ENCODE results near the gene TMEM185B. TPM values are rescaled to one million over a fixed set of nuclear protein-coding genes. Genes with fewer than 3 reads are reported as not detected.
"Not testable (repeated sequence)": the region's sequence is repeated elsewhere in the genome, so short reads cannot be mapped to it uniquely, and the experiment has no call there.

Gene TMEM185B
- polyA plus RNA-seq, 5 donors, result 22.4 to 25.3 (median 23.6) TPM

DNA sequence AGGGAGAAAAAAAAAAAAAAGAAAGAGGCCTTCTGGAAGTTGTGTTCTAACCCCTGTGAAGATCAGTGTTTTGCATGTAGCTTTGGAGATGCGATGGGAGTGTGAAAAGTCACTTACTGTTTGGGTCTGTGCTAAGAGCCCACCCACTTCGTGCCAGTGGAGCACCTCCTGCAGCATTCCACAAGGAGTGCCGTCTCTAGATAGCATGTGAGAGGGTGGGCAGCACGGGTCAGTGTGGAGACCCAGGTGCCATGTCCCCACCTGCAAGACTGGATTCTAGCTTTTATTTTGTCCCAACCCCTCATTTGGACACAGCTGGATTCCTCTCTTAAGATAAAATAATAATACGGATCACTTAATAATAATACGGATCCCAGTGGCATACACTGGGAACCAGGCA is 12.5 kb upstream of the TMEM185B start:
- DNase-seq, result no peak

DNA sequence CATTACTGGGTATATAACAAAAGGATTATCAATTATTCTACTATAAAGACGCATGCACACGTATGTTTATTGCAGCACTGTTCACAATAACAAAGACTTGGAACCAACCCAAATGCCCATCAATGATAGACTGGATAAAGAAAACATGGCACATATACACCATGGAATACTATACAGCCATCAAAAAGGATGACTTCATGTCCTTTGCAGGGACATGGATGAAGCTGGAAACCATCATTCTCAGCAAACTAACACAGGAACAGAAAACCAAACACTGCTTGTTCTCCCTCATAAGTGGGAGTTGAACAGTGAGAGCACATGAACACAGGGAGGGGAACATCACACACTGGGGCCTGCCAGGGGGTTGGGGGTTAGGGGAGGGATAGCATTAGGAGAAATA is 12.0 kb upstream of the TMEM185B start:
- DNase-seq, result not testable (repeated sequence)

DNA sequence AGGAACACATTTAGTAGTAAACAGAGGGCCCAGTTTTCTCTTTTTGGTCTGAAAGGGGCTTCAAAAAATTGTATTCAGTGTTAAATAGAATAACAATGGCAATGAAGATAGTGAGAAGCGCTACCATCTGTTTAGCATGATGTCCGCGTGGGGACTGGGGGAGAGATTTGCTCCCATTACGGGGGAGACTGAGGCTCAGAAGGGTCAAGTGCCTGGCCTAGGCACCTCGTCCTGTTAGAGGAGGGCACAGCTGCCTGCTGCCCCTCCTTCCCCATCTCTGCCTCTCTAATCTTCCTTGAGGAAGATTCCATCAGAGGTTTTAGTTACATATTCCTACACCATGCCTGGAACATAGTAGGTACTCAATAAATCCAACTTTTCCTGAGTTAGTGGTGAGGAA is 10.1 kb upstream of the TMEM185B start:
- no peak for DNase-seq

DNA sequence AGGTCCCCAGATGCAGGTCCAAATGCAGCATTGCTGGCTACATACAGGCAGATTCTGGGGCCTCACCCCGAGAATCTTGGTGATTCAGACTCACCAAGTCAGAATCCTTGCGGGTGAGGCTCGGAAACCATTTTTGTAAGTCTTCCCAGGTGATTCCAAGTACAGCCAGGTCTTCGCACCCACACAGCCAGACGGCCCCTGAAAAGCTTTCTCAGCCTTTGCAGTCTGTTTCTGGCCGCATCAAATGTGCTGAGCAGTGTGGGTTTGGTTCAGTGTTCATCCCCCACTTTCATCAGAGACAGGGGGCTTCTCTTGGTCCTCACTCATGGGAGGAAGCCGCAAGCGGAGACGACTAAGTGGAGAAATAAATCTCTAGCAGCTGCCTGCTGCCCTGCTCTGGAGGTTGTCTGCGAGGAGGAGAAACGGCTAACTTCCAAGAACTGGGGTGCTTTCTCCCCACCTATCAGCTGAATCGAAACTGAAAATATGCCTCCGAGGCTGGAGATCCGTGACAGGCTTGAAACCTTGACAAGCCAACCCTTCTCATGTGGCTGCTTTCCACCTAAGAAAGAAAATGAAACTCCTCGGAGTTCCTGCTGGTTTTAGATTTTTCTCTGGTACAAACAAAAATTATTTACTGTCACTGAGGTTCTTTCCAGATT is 8.9 kb upstream of the TMEM185B start:
- DNase-seq, result no peak

DNA sequence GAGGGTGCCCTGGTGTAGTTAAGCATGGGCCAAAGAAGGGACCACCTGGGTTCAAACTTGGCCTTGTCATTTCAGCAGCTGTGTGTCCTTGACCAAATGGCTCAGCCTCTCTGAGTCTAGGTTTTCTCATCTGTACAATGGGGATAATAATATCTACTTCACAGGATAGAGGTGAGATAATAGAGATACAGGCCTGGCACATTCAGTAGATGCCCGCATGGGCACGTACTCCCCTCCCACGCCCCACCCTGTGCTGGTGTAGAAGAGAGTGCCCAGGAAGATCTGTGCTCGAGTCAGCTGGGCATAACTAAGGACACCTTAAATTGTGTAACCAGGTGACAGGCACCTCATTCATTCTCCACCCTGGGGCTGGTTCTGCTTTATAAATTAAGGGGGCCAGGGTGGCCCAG is 8.4 kb upstream of the TMEM185B start:
- no peak for DNase-seq

DNA sequence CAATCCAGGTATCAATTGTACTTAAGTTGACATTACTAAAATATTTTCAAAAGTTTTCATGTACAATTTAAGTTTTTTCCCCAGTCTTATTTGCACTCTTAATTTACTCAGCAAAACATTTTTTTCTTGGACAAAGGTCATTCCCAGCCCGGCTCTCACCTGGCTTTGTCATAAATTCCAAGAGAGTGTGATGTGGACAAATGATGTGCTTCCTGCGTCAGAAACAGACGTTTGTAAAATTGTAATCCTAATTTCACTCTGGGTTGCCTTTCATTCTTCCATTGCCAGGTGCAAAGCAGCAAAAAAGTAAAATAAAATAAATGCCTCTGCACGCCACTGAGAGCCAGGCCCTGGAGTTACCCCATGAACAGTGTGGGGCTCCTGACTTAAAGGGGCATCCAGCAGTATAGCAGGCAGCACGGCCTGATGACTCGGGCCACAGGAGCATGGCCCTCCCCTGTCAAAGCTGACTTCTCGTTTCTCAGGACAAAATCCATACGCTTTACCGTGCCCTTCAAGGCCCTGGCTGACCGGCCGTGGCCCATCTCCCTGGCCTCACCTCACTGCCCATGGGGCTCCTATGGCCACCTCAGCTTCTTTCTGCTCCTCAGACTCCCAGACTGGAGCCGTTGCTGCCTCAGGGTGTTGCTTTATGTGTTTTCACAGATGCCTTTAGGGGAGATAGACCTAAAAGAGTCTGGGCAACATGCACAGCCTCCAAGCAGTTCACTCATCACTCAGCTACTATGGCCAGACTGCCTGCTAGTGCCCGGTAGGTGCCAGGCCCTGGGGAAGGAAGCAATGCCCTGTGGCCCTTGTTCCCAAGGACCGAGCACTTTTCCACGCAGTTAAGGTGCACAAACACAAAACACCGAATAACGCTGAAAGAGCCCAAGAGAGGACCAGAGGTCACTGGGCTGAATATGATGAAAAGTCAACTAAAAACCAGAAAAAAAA is 7.6 kb upstream of the TMEM185B start:
- no peak for DNase-seq

DNA sequence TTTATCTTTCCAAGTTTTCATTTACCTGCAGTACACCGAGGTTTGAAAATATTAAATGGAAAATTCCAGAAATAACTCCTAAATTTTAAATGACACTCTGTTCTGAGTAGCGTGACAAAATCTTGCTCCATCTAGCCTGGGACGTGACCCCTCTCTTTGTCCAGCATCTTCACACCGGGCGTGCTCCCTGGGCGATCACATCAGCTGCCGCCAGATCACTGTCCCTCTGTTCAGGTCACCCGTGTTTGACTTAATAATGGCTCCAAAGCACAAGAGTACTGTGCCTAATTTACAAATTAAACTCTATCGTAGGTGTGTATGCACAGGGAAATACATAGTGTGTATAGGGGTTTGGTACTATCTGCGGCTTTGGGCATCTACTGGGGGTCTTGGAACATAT is 6.1 kb upstream of the TMEM185B start:
- no peak for DNase-seq

- no peak for DNase-seq
These were observed 5.3 kb upstream of the TMEM185B start for GRCh38 chr2:120228503-120228902.

GRCh38 chr2:120227111-120227991 is 4.2 kb upstream of the TMEM185B start:
- no peak for DNase-seq

DNA sequence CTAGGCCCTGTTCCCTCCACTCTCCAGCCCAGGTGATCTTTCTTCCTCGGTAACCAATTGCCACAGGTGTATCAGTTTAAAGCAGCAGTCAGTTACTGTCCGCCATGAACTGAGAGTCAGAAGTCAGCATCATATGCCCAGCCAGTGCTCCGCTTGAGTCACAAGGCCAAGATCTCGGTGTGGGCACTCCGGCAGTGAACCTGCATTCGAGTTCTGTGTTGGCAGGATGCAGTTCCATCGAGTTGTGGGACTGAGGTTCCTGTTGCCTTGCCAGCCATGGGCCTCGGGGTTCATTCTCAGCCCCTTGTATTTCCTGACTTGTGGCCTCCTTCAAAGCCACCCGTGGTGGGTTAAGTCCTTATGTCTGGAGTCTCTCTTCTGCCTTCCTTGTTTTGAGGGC is 3.1 kb upstream of the TMEM185B start:
- DNase-seq, result no peak

DNA sequence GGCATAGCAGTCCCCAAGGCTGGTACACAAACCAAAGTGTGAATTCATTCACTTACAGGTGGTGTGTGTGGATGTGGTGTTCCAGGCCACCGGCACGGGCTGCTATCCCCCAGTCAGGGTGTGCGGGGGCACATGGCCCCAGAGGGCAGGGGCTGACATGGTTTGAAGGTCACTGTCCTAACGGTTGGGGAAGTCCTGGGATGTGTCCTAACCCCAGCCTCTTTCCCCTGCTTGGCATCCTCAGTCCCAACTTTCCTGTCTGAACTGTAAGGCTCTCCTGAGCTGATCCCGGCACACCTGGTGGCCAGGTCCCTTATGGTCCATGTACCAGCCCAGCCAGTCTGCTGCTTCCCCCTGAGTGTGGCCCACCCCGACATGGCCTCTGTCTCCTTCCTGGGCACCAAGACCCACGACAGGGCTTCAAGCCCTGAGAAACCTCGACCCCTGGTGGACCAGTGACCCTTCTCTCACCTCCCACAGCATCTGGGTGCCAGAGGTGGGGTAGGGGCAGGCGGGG is 2.4 kb upstream of the TMEM185B start:
- DNase-seq, result no peak

DNA sequence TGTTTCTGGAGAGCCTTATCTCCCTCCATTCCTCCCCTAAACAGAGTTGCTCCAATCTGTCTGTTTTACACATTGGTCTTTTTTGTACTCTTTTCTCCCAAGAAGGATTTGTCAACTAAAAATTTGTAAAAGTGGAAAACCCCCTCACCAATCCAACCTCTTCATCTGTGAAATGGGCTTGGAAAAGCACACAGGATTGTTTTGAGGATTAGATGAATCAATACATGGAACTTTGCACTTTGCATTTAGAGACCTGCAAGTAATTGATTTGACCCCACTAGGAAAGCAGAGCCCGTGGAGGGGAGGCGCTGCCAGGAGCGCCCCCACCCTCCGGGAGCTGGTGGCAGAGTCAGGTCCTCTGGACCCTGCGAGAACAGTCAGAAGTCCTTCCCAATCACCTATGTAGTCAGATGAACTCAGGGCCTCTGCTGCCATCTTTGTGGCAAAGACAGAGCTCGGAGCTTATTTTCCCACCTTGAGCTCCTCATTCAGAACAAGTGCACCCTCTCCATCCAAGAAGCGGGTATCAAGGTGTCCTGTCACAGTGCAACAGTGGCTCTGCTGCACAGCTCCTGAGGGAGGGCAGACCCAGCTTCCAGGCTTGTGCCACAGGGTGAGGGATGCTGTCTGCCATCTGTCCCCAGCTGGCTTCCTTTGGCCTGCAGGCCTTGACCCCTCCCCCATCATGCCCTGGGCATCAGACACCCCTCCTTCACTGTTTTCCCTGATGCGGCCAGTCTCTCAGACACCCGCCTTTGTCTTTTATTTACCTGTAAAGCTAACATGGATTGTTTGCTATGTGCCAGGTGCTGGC is 1.7 kb upstream of the TMEM185B start:
- no peak for DNase-seq

GRCh38 chr2:120224256-120224655 is 1.1 kb upstream of the TMEM185B start:
- no peak for DNase-seq

DNA sequence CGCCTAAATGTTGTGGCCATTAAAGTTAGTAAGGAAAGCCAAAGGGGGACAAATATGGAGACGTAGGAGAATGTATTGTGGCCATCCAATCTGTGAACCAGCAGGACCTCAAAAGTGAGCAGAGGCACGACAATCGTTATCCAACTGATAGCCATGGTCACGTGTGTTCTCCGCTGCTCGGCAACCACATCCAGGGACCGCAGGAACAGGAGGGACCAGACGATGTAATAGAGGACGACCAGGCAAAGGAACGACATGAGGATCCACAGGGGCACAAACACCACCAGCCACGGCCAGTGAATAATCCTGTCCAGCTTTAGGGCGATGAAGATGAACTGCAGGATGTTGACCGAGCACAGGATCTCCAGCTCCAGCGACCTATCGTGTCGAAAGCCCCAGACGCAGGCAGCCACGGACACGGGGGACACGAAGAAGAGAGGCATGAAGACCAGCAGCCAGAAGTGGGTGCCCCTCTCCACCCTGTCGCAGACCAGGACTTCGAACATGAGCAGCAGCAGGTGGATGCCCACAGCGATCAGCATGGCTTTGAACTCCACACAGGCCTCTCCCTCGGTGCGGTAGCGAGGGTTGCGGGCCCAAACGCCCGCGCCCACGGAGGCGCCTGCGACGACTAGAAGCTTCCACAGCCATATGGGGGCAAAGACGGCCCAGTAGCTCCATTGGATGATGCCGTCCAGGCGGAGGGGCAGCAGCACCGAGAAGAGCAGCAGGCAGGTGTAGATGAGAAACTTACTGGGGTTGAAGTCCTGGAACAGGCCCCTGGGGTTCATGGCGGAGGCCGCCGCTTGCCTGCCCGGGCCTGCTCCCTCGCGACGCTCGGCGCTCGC is 790 bp downstream of the TMEM185B start:
- DNase-seq, result no peak

DNA sequence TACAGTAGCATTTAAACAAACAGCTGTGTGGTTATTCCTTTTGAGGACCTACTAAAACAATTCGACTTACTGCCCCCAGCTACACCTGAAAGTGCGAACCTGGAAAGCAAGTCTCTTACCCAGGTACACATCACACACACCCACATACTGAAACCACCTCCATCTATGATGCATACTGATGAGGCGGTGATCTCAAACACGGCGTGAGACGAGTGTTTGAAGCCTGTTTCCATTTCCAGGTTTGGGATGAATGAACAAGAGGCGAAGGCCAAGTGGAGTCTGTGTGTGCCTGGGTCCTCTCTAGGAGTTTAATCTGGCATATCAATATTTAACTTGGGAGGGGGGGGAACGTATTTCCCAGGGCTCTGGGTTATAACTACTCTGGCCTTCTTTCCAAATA is 1.6 kb downstream of the TMEM185B start:
- no peak for DNase-seq

DNA sequence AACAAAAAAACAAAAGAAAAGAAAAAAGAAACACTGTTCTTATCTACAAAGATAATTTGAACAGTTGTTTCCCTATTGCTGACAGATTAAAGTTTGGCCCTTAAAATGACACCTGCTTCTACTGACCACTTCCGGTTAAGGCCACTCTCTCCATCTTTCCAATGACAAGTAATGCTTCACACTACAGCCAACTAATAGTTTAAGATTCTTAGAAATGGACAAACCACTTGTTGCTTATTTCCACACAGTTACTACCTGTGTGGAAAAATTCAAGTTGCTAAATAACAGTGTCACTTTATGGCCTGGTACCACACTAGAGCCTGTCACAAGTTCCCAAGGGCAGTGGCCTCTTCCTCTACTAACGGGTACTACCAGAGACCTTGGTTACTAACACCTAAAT is 2.4 kb downstream of the TMEM185B start:
- DNase-seq, result no peak

- no peak for DNase-seq
These were observed 3.4 kb downstream of the TMEM185B start for GRCh38 chr2:120219766-120220165.

DNA sequence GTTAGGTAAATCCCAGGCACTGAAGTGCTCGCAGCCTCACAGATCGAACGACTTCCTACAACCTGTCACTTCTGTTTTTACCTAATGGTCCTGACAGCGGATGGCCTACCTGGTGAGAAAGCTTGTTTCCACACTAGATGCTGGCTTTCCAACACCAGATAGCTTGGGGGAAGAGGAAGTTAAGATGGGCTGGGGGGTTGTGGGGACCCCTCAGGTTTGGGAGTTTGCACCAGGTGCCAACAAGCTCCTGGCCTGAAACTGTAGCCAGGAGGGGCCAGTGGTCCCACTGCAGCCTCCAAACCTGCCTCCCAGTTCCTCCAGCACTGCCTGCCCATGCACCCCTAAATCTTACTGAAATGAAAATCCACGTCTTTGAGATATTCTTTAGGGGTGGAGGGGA is 3.9 kb downstream of the TMEM185B start:
- DNase-seq, result no peak

DNA sequence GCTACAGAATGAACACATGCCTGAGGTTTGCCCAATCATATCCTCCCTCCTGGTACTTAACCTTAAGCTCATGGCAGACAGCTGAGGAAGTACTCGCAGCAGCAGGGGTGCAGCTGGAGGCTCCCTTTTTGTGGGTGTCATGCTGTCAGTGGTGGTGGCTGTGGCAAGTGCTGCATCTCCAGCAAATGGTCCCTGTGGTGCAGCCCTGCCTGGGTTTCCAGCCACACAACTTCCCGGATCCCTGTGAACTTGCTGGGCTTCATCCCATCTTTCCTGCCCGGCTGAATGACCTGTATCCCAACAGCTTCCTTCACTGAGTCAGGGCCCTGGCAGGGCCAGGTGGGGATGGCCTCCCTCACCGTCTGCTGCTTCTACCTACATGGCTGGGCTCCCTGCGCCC is 5.0 kb downstream of the TMEM185B start:
- DNase-seq, result no peak

DNA sequence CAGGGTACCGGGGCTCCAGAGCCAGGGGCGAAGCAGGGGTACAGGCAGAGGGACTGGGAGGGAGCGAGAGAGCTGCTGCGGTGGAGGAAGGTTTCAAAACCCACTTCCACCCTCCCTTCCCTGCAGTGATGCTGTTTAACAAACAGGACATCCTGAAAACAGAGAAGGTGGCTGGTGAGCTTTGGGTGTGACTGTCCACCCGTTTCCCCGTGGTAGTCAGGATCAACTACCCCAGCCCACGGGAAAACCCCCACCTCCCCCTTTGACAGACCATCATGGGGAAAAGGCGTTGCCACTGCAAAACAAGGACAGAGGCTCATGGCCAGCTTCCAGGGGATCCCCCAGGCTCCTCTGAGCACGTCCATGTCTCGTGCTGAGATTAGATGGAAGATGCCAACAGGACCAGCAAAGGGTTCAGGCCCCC is 12.9 kb downstream of the TMEM185B start:
- no peak for DNase-seq
